ENCODE measurements around the gene GNE. TPM values are rescaled to one million over a fixed set of nuclear protein-coding genes. Genes with fewer than 3 reads are reported as not detected.

The GNE gene
- total RNA-seq, 1 experiment from 2014 or later, result 20.6 TPM

GRCh38 chr9:36207546-36208012 is 50.7 kb downstream of the GNE start:
- no peaks in the 10 kb centered on the region for H3K9me3 ChIP-seq (ENCODE audit: low read depth, low read length, poor library complexity, severe bottlenecking)
- H3K27me3 ChIP-seq (replicated peaks; ENCODE audit: insufficient read depth, low read depth, low read length, poor library complexity), result no peaks in the 10 kb centered on the region
- no peak overlapping the region for H3K4me3 ChIP-seq (ENCODE audit: low read depth, low read length, poor library complexity, severe bottlenecking)
- intact Hi-C loops (cut with micrococcal nuclease; ENCODE audit: unreplicated experiment), result no loop called here
- TF ChIP-seq CTCF (conservative IDR thresholded peaks at IDR 0.05; ENCODE audit: low read depth, low read length), result no peak
- no peak for TF ChIP-seq EZH2 (IDR thresholded peaks at IDR 0.05; ENCODE audit: borderline replicate concordance, low read depth, low read length, poor library complexity, severe bottlenecking)
- peaks cover 86% of the 10 kb centered on the region for H3K36me3 ChIP-seq (ENCODE audit: insufficient read depth, low read length, poor library complexity, severe bottlenecking)
- BruUV-seq (replicated peaks), result no TSS peak
- ChIA-PET CTCF (no interaction called here), POLR2A (ENCODE audit: low non-redundant PET) (interaction anchor here (0.6 kb wide), 1 partner anchor 59 kb away, joined by 3 read pairs; no protein-coding TSS in a partner anchor)
- no peak for DNase-seq (ENCODE audit: low spot score)
- H3K4me1 ChIP-seq (ENCODE audit: insufficient read depth, low read length, poor library complexity, severe bottlenecking), result peaks cover 14% of the 10 kb centered on the region
- peak overlapping the region; percentile 53 for H3K27ac ChIP-seq (ENCODE audit: low read depth, low read length, poor library complexity, severe bottlenecking)

GRCh38 chr9:36207016-36207415 is 51.2 kb downstream of the GNE start:
- Histone ChIP-seq H3K4me1 (ENCODE audit: insufficient read depth, low read length, poor library complexity, severe bottlenecking) (peaks cover 14% of the 10 kb centered on the region), H3K36me3 (ENCODE audit: insufficient read depth, low read length, poor library complexity, severe bottlenecking) (peaks cover 86% of the 10 kb centered on the region), H3K27me3 (replicated peaks; ENCODE audit: insufficient read depth, low read depth, low read length, poor library complexity) (no peaks in the 10 kb centered on the region), H3K4me3 (ENCODE audit: low read depth, low read length, poor library complexity, severe bottlenecking) (no peak overlapping the region), H3K27ac (ENCODE audit: low read depth, low read length, poor library complexity, severe bottlenecking) (peak overlapping the region; percentile 53), H3K9me3 (ENCODE audit: low read depth, low read length, poor library complexity, severe bottlenecking) (no peaks in the 10 kb centered on the region)
- TF ChIP-seq EZH2 (IDR thresholded peaks at IDR 0.05; ENCODE audit: borderline replicate concordance, low read depth, low read length, poor library complexity, severe bottlenecking), result no peak
- POLR2A ChIA-PET (ENCODE audit: low non-redundant PET), result interaction anchor here (0.6 kb wide), 1 partner anchor 60 kb away, joined by 3 read pairs; no protein-coding TSS in a partner anchor
- DNase-seq (ENCODE audit: low spot score), result peak; percentile 11
- no TSS peak for BruUV-seq (replicated peaks)
- CTCF ChIA-PET, result interaction anchor here (1.4 kb wide), 1 partner anchor 252 kb away, joined by 3 read pairs; no protein-coding TSS in a partner anchor
- intact Hi-C loops (cut with micrococcal nuclease; ENCODE audit: unreplicated experiment), result no loop called here

- Histone ChIP-seq H3K9me3 (ENCODE audit: low read depth, low read length, poor library complexity, severe bottlenecking) (no peaks in the 10 kb centered on the region), H3K27me3 (replicated peaks; ENCODE audit: insufficient read depth, low read depth, low read length, poor library complexity) (no peaks in the 10 kb centered on the region), H3K27ac (ENCODE audit: low read depth, low read length, poor library complexity, severe bottlenecking) (no peak overlapping the region), H3K4me3 (ENCODE audit: low read depth, low read length, poor library complexity, severe bottlenecking) (no peak overlapping the region), H3K36me3 (ENCODE audit: insufficient read depth, low read length, poor library complexity, severe bottlenecking) (peaks cover 87% of the 10 kb centered on the region), H3K4me1 (ENCODE audit: insufficient read depth, low read length, poor library complexity, severe bottlenecking) (peaks cover 14% of the 10 kb centered on the region)
- intact Hi-C loops (cut with micrococcal nuclease; ENCODE audit: unreplicated experiment), result no loop called here
- ChIA-PET POLR2A (ENCODE audit: low non-redundant PET) (no interaction called here), CTCF (no interaction called here)
- BruUV-seq (replicated peaks), result no TSS peak
- TF ChIP-seq EZH2 (IDR thresholded peaks at IDR 0.05; ENCODE audit: borderline replicate concordance, low read depth, low read length, poor library complexity, severe bottlenecking) (no peak), CTCF (conservative IDR thresholded peaks at IDR 0.05; ENCODE audit: low read depth, low read length) (no peak)
- DNase-seq (ENCODE audit: low spot score), result no peak
Observed at GRCh38 chr9:36204906-36205547, 53.2 kb downstream of the GNE start.

Data from A673 (cell line).